Kidney (tissue), 14 donors: ENCODE results near the gene GNB1L. TPM values are rescaled to one million over a fixed set of nuclear protein-coding genes. Genes with fewer than 3 reads are reported as not detected.
"Not testable (repeated sequence)": the region's sequence is repeated elsewhere in the genome, so short reads cannot be mapped to it uniquely, and the experiment has no call there.

Experiments used
- DNase-seq, 5 donors: peaks; one replicate each; pipeline ENCODE4 v3.0.0-alpha.2; 2013 to 2020
- FAIRE-seq: peaks from 2 replicates; lab custom pipeline; 2012; peaks lifted over from hg19 to GRCh38; lab: Jason Lieb, UNC
- H3K27ac ChIP-seq, 2 donors: one replicate each; pipeline ENCODE4 v1.7.0; 2013; ENCODE audit warnings: low read depth in 2 of 2, low read length in 2 of 2, inconsistent platforms in 1 of 2
- H3K27me3 ChIP-seq: one replicate; pipeline ENCODE4 v1.7.1; 2013; ENCODE audit warnings: low read length, inconsistent platforms; ENCODE audit not compliant: control insufficient read depth, insufficient read depth
- H3K36me3 ChIP-seq, 3 donors: one replicate each; pipeline versions ENCODE4 v1.7.0 to v1.7.1; 2013; ENCODE audit warnings: low read length in 3 of 3, control low read depth in 1 of 3, inconsistent platforms in 1 of 3; ENCODE audit not compliant: insufficient read depth in 3 of 3, control insufficient read depth in 2 of 3
- H3K4me1 ChIP-seq, 3 donors: one replicate each; pipeline versions ENCODE4 v1.7.0 to v1.7.1; 2013; ENCODE audit warnings: low read length in 3 of 3, inconsistent platforms in 1 of 3, low read depth in 1 of 3; ENCODE audit not compliant: control insufficient read depth in 2 of 3, insufficient read depth in 2 of 3
- H3K4me3 ChIP-seq, 3 donors: one replicate each; pipeline versions ENCODE4 v1.7.0 to v1.8.1; 2013; ENCODE audit warnings: low read length in 3 of 3, control low read depth in 1 of 3, inconsistent platforms in 1 of 3
- H3K9ac ChIP-seq, 3 donors: one replicate each; pipeline versions ENCODE4 v1.7.0 to v1.7.1; 2013; ENCODE audit warnings: low read length in 3 of 3, control low read depth in 1 of 3, inconsistent platforms in 1 of 3
- H3K9me3 ChIP-seq, 3 donors: one replicate each; pipeline versions ENCODE4 v1.7.0 to v1.7.1; 2013; ENCODE audit warnings: low read length in 3 of 3, control low read depth in 1 of 3, inconsistent platforms in 1 of 3; ENCODE audit not compliant: control insufficient read depth in 2 of 3, insufficient read depth in 1 of 3
- intact Hi-C: fragments of 100-400 bp; cut with DNase I; formaldehyde crosslinking; loops from one replicate; pipeline ENCODE4 v1.11.1; 2022
- polyA plus RNA-seq: library from polyadenylated mRNA; stranded (reverse); fragments of 350-450 nt; fragmentation: Illumina TruSeq; extraction: RNeasy Lipid Tissue Mini Kit (QIAGEN cat#74804); gene quantifications from one replicate; pipeline ENCODE4 v1.2.3, GENCODE V29; 2014; ENCODE audit warnings: low read depth, low replicate concordance; ENCODE audit not compliant: insufficient read depth
- total RNA-seq: library from RNA; stranded (reverse); fragmentation: NEBNext Ultra II Directional; extraction: Animal tissue kit (Norgen Biotek cat#: 25700); gene quantifications from one replicate; pipeline ENCODE4 v1.2.1, GENCODE V29; 2021
- TF ChIP-seq, protein P1 (sequence below): IDR thresholded peaks from 3 replicates; pipeline ENCODE4 v1.5.1; 2012; ENCODE audit warnings: mild to moderate bottlenecking, moderate library complexity, borderline replicate concordance; ENCODE audit not compliant: insufficient read depth; ENCODE audit errors: extremely low read depth
- donor health status: control.
- donor health status: control.
- donor health status: control.
- donor health status: control.
- donor health status: control.
- donor health status: DM: yes; HTN: yes; CAD: no.
- donor health status: Normal renal cell carcinoma (clear cell type).

Gene GNB1L
- total and polyA plus RNA-seq, 2 donors from 2014 or later, result 4.0 to 4.4 TPM

DNA sequence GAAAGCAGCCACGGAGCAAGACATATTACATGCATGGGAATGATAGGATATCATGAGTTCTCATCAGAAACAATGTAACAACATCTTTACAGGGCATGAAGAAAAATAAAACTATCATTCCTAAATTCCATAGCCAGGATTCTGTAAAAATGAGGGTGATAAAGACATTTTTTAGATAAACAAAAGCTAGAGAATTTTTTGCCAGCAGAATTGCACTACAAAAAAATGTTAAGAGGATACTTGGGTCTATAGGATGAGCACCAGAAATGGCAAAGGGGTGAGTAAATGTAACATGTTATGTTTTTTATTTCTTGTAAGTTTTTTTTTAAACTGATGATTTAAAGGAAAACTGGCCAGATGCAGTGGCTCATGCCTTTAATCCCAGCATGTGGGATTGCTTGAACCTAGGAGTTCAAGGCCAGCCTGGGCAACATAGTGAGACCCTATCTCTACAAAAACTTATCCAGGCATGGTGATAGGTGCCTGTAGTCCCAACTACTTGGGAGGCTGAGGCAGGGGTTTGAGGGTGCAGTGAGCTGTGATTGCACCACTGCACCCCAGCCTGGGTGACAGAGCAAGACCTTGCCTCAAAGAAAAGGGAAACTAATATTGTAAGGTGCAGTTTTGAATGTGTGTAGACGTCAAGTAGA, 60.9 kb downstream of the GNB1L start:
- no peak for FAIRE-seq
- H3K27me3 ChIP-seq, result no peaks in the 10 kb centered on the region
- intact Hi-C loops, result no loop called here

GRCh38 chr22:19793161-19793560, 61.5 kb downstream of the GNB1L start:
- Histone ChIP-seq H3K4me1 (no peaks in the 10 kb centered on the region), H3K36me3 (no peaks in the 10 kb centered on the region), H3K9me3 (no peaks in the 10 kb centered on the region), H3K27ac (no peak overlapping the region), H3K4me3 (no peak overlapping the region), H3K27me3 (no peaks in the 10 kb centered on the region), H3K9ac (no peak overlapping the region)
- TF ChIP-seq, protein P1, sequence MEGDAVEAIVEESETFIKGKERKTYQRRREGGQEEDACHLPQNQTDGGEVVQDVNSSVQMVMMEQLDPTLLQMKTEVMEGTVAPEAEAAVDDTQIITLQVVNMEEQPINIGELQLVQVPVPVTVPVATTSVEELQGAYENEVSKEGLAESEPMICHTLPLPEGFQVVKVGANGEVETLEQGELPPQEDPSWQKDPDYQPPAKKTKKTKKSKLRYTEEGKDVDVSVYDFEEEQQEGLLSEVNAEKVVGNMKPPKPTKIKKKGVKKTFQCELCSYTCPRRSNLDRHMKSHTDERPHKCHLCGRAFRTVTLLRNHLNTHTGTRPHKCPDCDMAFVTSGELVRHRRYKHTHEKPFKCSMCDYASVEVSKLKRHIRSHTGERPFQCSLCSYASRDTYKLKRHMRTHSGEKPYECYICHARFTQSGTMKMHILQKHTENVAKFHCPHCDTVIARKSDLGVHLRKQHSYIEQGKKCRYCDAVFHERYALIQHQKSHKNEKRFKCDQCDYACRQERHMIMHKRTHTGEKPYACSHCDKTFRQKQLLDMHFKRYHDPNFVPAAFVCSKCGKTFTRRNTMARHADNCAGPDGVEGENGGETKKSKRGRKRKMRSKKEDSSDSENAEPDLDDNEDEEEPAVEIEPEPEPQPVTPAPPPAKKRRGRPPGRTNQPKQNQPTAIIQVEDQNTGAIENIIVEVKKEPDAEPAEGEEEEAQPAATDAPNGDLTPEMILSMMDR, result no peak
- DNase-seq (no peak), FAIRE-seq (peak; percentile 29)
- intact Hi-C loops, result no loop called here

More for the DNA sequence above, 60.9 kb downstream of the GNB1L start:
- Histone ChIP-seq H3K4me3 (no peak overlapping the region), H3K36me3 (no peaks in the 10 kb centered on the region), H3K9me3 (no peaks in the 10 kb centered on the region), H3K9ac (no peak overlapping the region), H3K27ac (no peak overlapping the region), H3K4me1 (no peaks in the 10 kb centered on the region)
- no peak for DNase-seq
- TF ChIP-seq, protein P1, result no peak

GRCh38 chr22:19792383-19792896, 62.2 kb downstream of the GNB1L start:
- intact Hi-C loops, H3K9ac ChIP-seq, H3K27ac ChIP-seq, H3K4me3 ChIP-seq, H3K27me3 ChIP-seq, H3K9me3 ChIP-seq, H3K4me1 ChIP-seq, FAIRE-seq, H3K36me3 ChIP-seq: not testable (repeated sequence)
- DNase-seq, result peak in 1 of 5 donors; percentile 15

DNA sequence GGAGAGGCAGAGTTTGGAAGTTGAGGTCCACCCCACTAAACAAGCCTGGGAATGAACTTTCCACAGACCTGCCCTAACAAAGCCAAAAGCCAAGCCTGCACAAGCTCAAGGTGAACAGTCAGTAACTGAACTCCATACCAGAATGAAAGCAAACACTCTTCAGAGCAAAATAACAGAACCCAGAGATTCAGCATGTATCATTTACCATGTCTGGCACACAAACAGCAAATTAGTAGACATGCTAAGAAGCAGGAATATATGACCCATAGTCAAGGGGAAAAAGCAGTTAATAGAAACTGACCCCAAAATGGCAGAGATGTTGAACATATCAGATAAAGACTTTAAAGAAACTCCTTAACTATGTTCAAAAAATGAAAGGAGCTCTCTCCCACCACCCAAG, 62.8 kb downstream of the GNB1L start:
- Histone ChIP-seq H3K27me3 (no peaks in the 10 kb centered on the region), H3K27ac (no peak overlapping the region), H3K9me3 (no peaks in the 10 kb centered on the region), H3K4me1 (no peaks in the 10 kb centered on the region), H3K36me3 (no peaks in the 10 kb centered on the region), H3K4me3 (no peak overlapping the region), H3K9ac (no peak overlapping the region)
- TF ChIP-seq, protein P1, result no peak
- intact Hi-C loops, result no loop called here
- no peak for DNase-seq
- FAIRE-seq, result no peak
